RWPE2 (cell line): ENCODE measurements around the gene TMEM87A.

Source experiments
- ATAC-seq: fragments of 200-7000 bp; cut with Tn5 transposase; 3 replicates; pipeline ENCODE4 v1.9.1; 2021; ENCODE audit warnings: low read depth
- DNase-seq: peaks from one replicate; pipeline ENCODE4 v3.0.0-alpha.2; 2020; ENCODE audit warnings: low spot score
- H3K27ac ChIP-seq: fragments of 450-650 bp; 2 replicates; pipeline ENCODE4 v1.5.1; 2017; ENCODE audit warnings: mild to moderate bottlenecking; ENCODE audit not compliant: poor library complexity, severe bottlenecking
- H3K27me3 ChIP-seq: fragments of 250-450 bp; sonication (Bioruptor Pico); 2 replicates; pipeline ENCODE4 v1.5.1; 2021; ENCODE audit warnings: mild to moderate bottlenecking, moderate library complexity; ENCODE audit not compliant: insufficient read depth, poor library complexity, severe bottlenecking
- H3K36me3 ChIP-seq: fragments of 250-450 bp; sonication (Bioruptor Pico); 2 replicates; pipeline ENCODE4 v1.5.1; 2020; ENCODE audit warnings: low read depth, mild to moderate bottlenecking, moderate library complexity
- H3K4me1 ChIP-seq: fragments of 250-450 bp; sonication (Bioruptor Pico); 2 replicates; pipeline ENCODE4 v1.5.1; 2021; ENCODE audit warnings: mild to moderate bottlenecking, moderate library complexity; ENCODE audit not compliant: insufficient read depth, poor library complexity, severe bottlenecking
- H3K4me3 ChIP-seq: fragments of 250-450 bp; sonication (Bioruptor Pico); 2 replicates; pipeline ENCODE4 v1.5.1; 2021; ENCODE audit warnings: mild to moderate bottlenecking, moderate library complexity; ENCODE audit not compliant: severe bottlenecking
- H3K9me3 ChIP-seq: fragments of 250-450 bp; sonication (Bioruptor Pico); 2 replicates; pipeline ENCODE4 v1.5.1; 2021; ENCODE audit warnings: mild to moderate bottlenecking, moderate library complexity; ENCODE audit not compliant: severe bottlenecking
- TF ChIP-seq, protein P1 (sequence below): fragments of 450-650 bp; IDR thresholded peaks from one replicate; pipeline ENCODE4 v1.5.1; 2017; ENCODE audit warnings: mild to moderate bottlenecking, moderate library complexity; ENCODE audit not compliant: poor library complexity, severe bottlenecking

Gene TMEM87A

DNA sequence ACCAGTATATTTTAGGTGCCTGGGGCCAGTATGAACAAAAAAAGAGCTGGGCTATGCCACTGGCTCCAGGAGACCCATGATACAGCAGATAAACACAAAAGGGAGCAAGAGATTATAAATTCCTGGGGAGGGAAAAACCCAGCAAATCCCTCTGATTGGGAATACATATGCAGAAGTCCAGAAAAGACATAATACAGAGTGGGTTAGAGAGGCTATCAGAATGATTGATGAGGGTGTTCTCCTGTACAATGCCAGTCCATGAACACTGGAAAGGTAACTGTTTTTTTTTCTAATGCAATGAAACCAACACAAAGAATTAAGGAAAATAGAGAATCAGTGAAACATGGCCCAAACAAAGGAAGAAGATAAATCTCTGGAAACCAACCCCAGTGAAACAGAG, 59.7 kb downstream of the TMEM87A start:
- no peaks in the 10 kb centered on the region for H3K27me3 ChIP-seq
- TF ChIP-seq, protein P1, sequence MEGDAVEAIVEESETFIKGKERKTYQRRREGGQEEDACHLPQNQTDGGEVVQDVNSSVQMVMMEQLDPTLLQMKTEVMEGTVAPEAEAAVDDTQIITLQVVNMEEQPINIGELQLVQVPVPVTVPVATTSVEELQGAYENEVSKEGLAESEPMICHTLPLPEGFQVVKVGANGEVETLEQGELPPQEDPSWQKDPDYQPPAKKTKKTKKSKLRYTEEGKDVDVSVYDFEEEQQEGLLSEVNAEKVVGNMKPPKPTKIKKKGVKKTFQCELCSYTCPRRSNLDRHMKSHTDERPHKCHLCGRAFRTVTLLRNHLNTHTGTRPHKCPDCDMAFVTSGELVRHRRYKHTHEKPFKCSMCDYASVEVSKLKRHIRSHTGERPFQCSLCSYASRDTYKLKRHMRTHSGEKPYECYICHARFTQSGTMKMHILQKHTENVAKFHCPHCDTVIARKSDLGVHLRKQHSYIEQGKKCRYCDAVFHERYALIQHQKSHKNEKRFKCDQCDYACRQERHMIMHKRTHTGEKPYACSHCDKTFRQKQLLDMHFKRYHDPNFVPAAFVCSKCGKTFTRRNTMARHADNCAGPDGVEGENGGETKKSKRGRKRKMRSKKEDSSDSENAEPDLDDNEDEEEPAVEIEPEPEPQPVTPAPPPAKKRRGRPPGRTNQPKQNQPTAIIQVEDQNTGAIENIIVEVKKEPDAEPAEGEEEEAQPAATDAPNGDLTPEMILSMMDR: no peak
- no peaks in the 10 kb centered on the region for H3K9me3 ChIP-seq
- H3K4me3 ChIP-seq: no peak overlapping the region
- ATAC-seq: no peak
- no peak overlapping the region for H3K27ac ChIP-seq
- no peak for DNase-seq
- H3K4me1 ChIP-seq: no peaks in the 10 kb centered on the region
- peaks cover 77% of the 10 kb centered on the region for H3K36me3 ChIP-seq

DNA sequence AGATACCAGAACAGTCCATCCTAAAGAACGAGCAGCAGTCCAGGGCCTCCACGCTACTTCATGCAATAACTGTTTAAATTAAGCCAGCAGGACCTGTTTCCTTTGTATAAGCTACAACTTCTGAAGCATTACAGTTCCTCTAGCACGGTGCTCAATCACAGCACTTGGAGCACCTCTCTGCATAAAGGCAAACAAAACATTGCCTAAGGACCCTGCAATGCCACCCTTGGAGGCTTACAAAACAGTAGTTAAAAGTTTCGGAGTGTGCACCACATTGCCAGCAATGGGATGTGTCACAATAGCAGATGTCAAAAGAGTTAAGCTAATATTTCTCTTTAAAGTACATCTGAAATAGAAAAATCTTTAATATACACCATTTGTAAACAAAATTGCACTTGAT, 62.5 kb downstream of the TMEM87A start:
- Histone ChIP-seq H3K27me3 (no peaks in the 10 kb centered on the region), H3K27ac (no peak overlapping the region), H3K9me3 (no peaks in the 10 kb centered on the region), H3K4me1 (no peaks in the 10 kb centered on the region), H3K4me3 (no peak overlapping the region), H3K36me3 (peaks cover 51% of the 10 kb centered on the region)
- DNase-seq: no peak
- TF ChIP-seq, protein P1: no peak
- no peak for ATAC-seq

DNA sequence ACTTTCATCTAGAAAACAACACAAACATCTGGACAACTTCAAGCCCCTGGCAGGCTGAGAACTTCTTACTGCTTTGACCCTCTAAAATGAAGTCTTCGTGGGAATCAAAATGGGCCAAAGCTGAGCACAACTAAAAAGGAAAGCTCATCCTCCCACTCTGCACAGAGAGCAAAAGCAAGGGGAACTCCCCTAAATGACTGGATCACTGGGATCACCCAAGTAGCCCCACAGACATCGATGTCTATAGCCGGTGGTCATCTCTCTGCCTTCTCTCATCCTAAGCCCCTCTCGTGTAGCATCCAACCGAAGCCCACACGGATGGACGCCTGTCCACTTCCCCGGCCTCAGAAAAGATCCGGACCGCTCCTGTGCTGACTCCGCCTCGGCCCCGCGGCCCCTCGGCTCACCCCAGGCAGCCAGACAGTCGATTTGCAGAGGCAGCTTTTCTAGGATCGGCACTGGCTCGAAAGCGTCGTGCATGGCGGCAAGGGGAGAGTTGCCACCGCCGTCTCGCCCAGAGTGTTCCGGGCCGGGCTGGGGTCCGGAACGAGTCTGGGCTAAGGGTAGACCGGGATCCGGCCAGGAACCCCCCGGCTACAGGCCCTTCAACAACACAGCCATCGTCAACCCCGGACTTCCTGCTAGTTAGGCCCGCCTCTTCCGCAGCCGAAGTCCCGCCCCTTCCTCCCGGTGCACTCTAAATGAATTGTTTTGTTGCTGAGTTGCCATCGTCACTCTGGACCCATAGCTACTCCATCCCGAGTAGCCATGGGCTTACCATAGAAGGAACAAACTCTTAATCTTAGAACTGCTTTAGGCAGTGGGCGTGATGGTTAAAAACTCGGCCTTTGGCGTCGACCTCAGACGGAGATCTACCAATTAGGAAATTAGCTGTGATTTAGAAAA, 65.3 kb downstream of the TMEM87A start, which contains the start of gene VPS39:
TSS of gene VPS39 (minus strand) at position 631 of the 906 bp plus-strand sequence. CDS start at position 480, 151 bp downstream.
- Histone ChIP-seq H3K4me3 (peak within 1 kb of the TSS; percentile 79), H3K4me1 (no peaks in the 10 kb centered on the region), H3K27me3 (no peaks in the 10 kb centered on the region), H3K9me3 (no peaks in the 10 kb centered on the region), H3K36me3 (peaks cover 27% of the 10 kb centered on the region), H3K27ac (peak within 1 kb of the TSS; percentile 16)
- TF ChIP-seq, protein P1: no peak
- peak; percentile 91 for DNase-seq
- peak; percentile 97 for ATAC-seq

DNA sequence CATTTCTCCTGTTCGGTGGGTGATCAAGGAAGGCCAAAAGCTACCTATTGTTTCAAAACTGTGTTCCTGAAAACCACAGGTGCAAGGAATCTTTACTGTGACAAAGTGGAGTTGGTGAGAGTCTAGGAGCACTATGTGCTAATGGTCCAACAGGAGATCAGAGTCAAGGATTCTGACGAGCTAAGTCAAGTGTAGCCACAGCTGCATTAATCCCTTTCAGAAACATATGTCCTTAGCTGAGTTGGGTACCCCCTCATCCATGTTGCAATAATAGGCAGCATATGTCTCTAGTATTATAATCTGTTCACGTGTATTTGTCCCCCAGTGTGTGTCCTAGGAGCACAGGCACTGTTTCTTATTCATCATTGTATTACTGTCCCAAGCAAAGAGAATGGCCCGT, 66.8 kb downstream of the TMEM87A start:
- ATAC-seq (no peak), DNase-seq (no peak)
- Histone ChIP-seq H3K27ac (no peak overlapping the region), H3K9me3 (no peaks in the 10 kb centered on the region), H3K4me3 (no peak overlapping the region), H3K4me1 (no peaks in the 10 kb centered on the region), H3K27me3 (no peaks in the 10 kb centered on the region), H3K36me3 (peaks cover 19% of the 10 kb centered on the region)
- TF ChIP-seq, protein P1: no peak

- H3K4me1 ChIP-seq: no peaks in the 10 kb centered on the region
- no peak for DNase-seq
- ATAC-seq: no peak
- TF ChIP-seq, protein P1: no peak
- H3K27me3 ChIP-seq: no peaks in the 10 kb centered on the region
- no peak overlapping the region for H3K4me3 ChIP-seq
- H3K36me3 ChIP-seq: peaks cover 14% of the 10 kb centered on the region
- no peak overlapping the region for H3K27ac ChIP-seq
- no peaks in the 10 kb centered on the region for H3K9me3 ChIP-seq
Measured at GRCh38 chr15:42203891-42204290, 69.3 kb downstream of the TMEM87A start.
